ENCODE measurements around the gene VOPP1. TPM values are rescaled to one million over a fixed set of nuclear protein-coding genes. Genes with fewer than 3 reads are reported as not detected.

The VOPP1 gene
- total RNA-seq, 4 donors from 2014 or later, result 22.1 to 79.2 (median 73.9) TPM

GRCh38 chr7:55500117-55500756 is 72.1 kb downstream of the VOPP1 start:
- DNase-seq, result no peak
- TF ChIP-seq EP300 (IDR thresholded peaks at IDR 0.05; ENCODE audit: low read depth) (no peak), POLR2AphosphoS5 (IDR thresholded peaks at IDR 0.05) (no peak), POLR2A (IDR thresholded peaks at IDR 0.05) (no peak), CTCF (IDR thresholded peaks at IDR 0.05) (no peak)
- Histone ChIP-seq H3K27me3 (no peaks in the 10 kb centered on the region), H3K36me3 (peaks cover 0 to 14% (median 0%) of the 10 kb centered on the region in 4 donors), H3K27ac (no peak overlapping the region), H3K4me3 (no peak overlapping the region), H3K9me3 (no peaks in the 10 kb centered on the region), H3K4me1 (peaks cover 0 to 2% (median 0%) of the 10 kb centered on the region in 4 donors)
- in situ Hi-C loops (cut with MboI; ENCODE audit: low pct_ligation_motif_present in 1 of 4, low pct_unique_long_range_greater_than_20kb in 1 of 4, low sequenced_read_pairs in 3 of 4), result no loop called here
- WGBS, 2 donors (ENCODE audit: low coverage in 1 of 2), result 74 to 80% methylated on average over 1 to 7 of the region's 7 CpGs
- intact Hi-C loops (cut with DNase I; ENCODE audit: low total_unique reads), result no loop called here

- Histone ChIP-seq H3K4me3 (no peak overlapping the region), H3K9me3 (no peaks in the 10 kb centered on the region), H3K27ac (no peak overlapping the region), H3K4me1 (peaks cover 0 to 1% (median 0%) of the 10 kb centered on the region in 4 donors), H3K36me3 (peaks cover 0 to 14% (median 0%) of the 10 kb centered on the region in 4 donors), H3K27me3 (no peaks in the 10 kb centered on the region)
- WGBS, 2 donors (ENCODE audit: low coverage in 1 of 2), result 94% methylated on average over 10 to 12 of the region's 12 CpGs
- intact Hi-C loops (cut with DNase I; ENCODE audit: low total_unique reads), result no loop called here
- TF ChIP-seq CTCF (IDR thresholded peaks at IDR 0.05), result no peak
- DNase-seq, result no peak
- in situ Hi-C loops (cut with MboI; ENCODE audit: low pct_ligation_motif_present in 1 of 4, low pct_unique_long_range_greater_than_20kb in 1 of 4, low sequenced_read_pairs in 3 of 4), result no loop called here
Measured at GRCh38 chr7:55499591-55499990, 72.7 kb downstream of the VOPP1 start.

GRCh38 chr7:55498770-55499169 is 73.5 kb downstream of the VOPP1 start:
- H3K9me3 ChIP-seq, result no peaks in the 10 kb centered on the region
- TF ChIP-seq POLR2A (IDR thresholded peaks at IDR 0.05), result no peak
- no peak for TF ChIP-seq POLR2AphosphoS5 (IDR thresholded peaks at IDR 0.05)
- TF ChIP-seq EP300 (IDR thresholded peaks at IDR 0.05; ENCODE audit: low read depth), result no peak
- no peak for TF ChIP-seq CTCF (IDR thresholded peaks at IDR 0.05)
- in situ Hi-C loops (cut with MboI; ENCODE audit: low pct_ligation_motif_present in 1 of 4, low pct_unique_long_range_greater_than_20kb in 1 of 4, low sequenced_read_pairs in 3 of 4), result no loop called here
- no peak overlapping the region for H3K4me3 ChIP-seq
- intact Hi-C loops (cut with DNase I; ENCODE audit: low total_unique reads), result no loop called here
- H3K36me3 ChIP-seq, result peaks cover 0 to 14% (median 0%) of the 10 kb centered on the region in 4 donors
- H3K27ac ChIP-seq, result no peak overlapping the region
- no peaks in the 10 kb centered on the region for H3K27me3 ChIP-seq
- H3K4me1 ChIP-seq, result no peaks in the 10 kb centered on the region
- no peak for DNase-seq
- WGBS, 2 donors (ENCODE audit: low coverage in 1 of 2), result 65 to 92% methylated on average over 3 to 4 of the region's 4 CpGs

GRCh38 chr7:55498142-55498541 is 74.2 kb downstream of the VOPP1 start:
- DNase-seq, result no peak
- no peak overlapping the region for H3K27ac ChIP-seq
- 94% methylated on average over 7 of the region's 7 CpGs; no CpG with 5 or more reads in 1 of the 2 donors for WGBS, 2 donors (ENCODE audit: low coverage in 1 of 2)
- no peaks in the 10 kb centered on the region for H3K9me3 ChIP-seq
- TF ChIP-seq POLR2A (IDR thresholded peaks at IDR 0.05), result no peak
- TF ChIP-seq EP300 (IDR thresholded peaks at IDR 0.05; ENCODE audit: low read depth), result no peak
- no peak for TF ChIP-seq CTCF (IDR thresholded peaks at IDR 0.05)
- no peak for TF ChIP-seq POLR2AphosphoS5 (IDR thresholded peaks at IDR 0.05)
- H3K36me3 ChIP-seq, result peaks cover 0 to 14% (median 0%) of the 10 kb centered on the region in 4 donors
- H3K4me3 ChIP-seq, result no peak overlapping the region
- no peaks in the 10 kb centered on the region for H3K4me1 ChIP-seq
- in situ Hi-C loops (cut with MboI; ENCODE audit: low pct_ligation_motif_present in 1 of 4, low pct_unique_long_range_greater_than_20kb in 1 of 4, low sequenced_read_pairs in 3 of 4), result no loop called here
- intact Hi-C loops (cut with DNase I; ENCODE audit: low total_unique reads), result no loop called here
- no peaks in the 10 kb centered on the region for H3K27me3 ChIP-seq

Measured in transverse colon (tissue), 4 donors.